Right renal pelvis (tissue), 4 donors: Measurements from ENCODE around the gene MCF2L2. TPM values are rescaled to one million over a fixed set of nuclear protein-coding genes. Genes with fewer than 3 reads are reported as not detected.
A peak's percentile ranks its signal among the peaks of the same experiment; 100 is the strongest.

Experiments used
- DNase-seq, 4 donors: peaks; one replicate each; pipeline ENCODE4 v3.0.0-alpha.2; 2013; ENCODE audit warnings: low read depth in 4 of 4, low spot score in 3 of 4, missing footprints in 1 of 4
- polyA plus RNA-seq, 4 donors: library from polyadenylated mRNA; unstranded; fragments of 120-200 nt; gene quantifications; one replicate each; pipeline ENCODE4 v1.2.1, GENCODE V29; 2013; ENCODE audit not compliant: insufficient read length in 4 of 4

MCF2L2 gene
- polyA plus RNA-seq, 4 donors, result 0.40 to 1.2 (median 0.83) TPM

- no peak for DNase-seq
Measured at GRCh38 chr3:183370391-183370790, 58.0 kb downstream of the MCF2L2 start.

GRCh38 chr3:183369627-183370026 is 58.8 kb downstream of the MCF2L2 start:
- no peak for DNase-seq

- DNase-seq, result no peak
Measured at GRCh38 chr3:183369117-183369516, 59.3 kb downstream of the MCF2L2 start.

GRCh38 chr3:183360971-183361624 is 67.3 kb downstream of the MCF2L2 start:
- DNase-seq, result no peak

GRCh38 chr3:183359036-183359435 is 69.4 kb downstream of the MCF2L2 start:
- DNase-seq, result no peak

- DNase-seq, result no peak
Measured at GRCh38 chr3:183357564-183358079, 70.8 kb downstream of the MCF2L2 start.

GRCh38 chr3:183356920-183357319 is 71.5 kb downstream of the MCF2L2 start:
- DNase-seq, result no peak

- no peak for DNase-seq
Measured at GRCh38 chr3:183354874-183355273, 73.5 kb downstream of the MCF2L2 start.

GRCh38 chr3:183354325-183354831 is 74.0 kb downstream of the MCF2L2 start:
- no peak for DNase-seq

- no peak for DNase-seq
Measured at GRCh38 chr3:183353421-183353820, 75.0 kb downstream of the MCF2L2 start.

GRCh38 chr3:183350164-183350563 is 78.3 kb downstream of the MCF2L2 start:
- no peak for DNase-seq

- DNase-seq, result no peak
Measured at GRCh38 chr3:183349421-183350157, 78.8 kb downstream of the MCF2L2 start.

- no peak for DNase-seq
Measured at GRCh38 chr3:183342824-183343223, 85.6 kb downstream of the MCF2L2 start.

- no peak for DNase-seq
Measured at GRCh38 chr3:183341545-183342288, 86.7 kb downstream of the MCF2L2 start.

- DNase-seq, result no peak
Measured at GRCh38 chr3:183340222-183340621, 88.2 kb downstream of the MCF2L2 start.

- peak in 1 of 4 donors; percentile 1 for DNase-seq
Measured at GRCh38 chr3:183339461-183340086, 88.8 kb downstream of the MCF2L2 start.

- DNase-seq, result no peak
Measured at GRCh38 chr3:183338520-183338919, 89.9 kb downstream of the MCF2L2 start.

GRCh38 chr3:183332487-183332886 is 95.9 kb downstream of the MCF2L2 start:
- DNase-seq, result no peak

- no peak for DNase-seq
Measured at GRCh38 chr3:183331498-183331897, 96.9 kb downstream of the MCF2L2 start.

- no peak for DNase-seq
Measured at GRCh38 chr3:183330881-183331280, 97.5 kb downstream of the MCF2L2 start.

GRCh38 chr3:183329543-183329942 is 98.9 kb downstream of the MCF2L2 start:
- no peak for DNase-seq
